GM19351 (cell line): ENCODE measurements around the gene IL5RA.

Source experiments
- ATAC-seq: cut with Tn5 transposase; IDR thresholded peaks from one replicate; pipeline ENCODE4 v1.9.1; 2021; ENCODE audit warnings: mild to moderate bottlenecking, moderate library complexity; ENCODE audit not compliant: unreplicated experiment

The IL5RA gene

GRCh38 chr3:3069723-3070122, 40.5 kb downstream of the IL5RA start:
- ATAC-seq: no peak

GRCh38 chr3:3068358-3068881, 41.8 kb downstream of the IL5RA start:
- ATAC-seq: no peak

- ATAC-seq: no peak
Observed at GRCh38 chr3:3066910-3067309, 43.3 kb downstream of the IL5RA start.

- ATAC-seq: peak; percentile 83
Observed at GRCh38 chr3:3066378-3066777, 43.8 kb downstream of the IL5RA start.

GRCh38 chr3:3065876-3066275, 44.3 kb downstream of the IL5RA start:
- ATAC-seq: peak; percentile 42

- no peak for ATAC-seq
Observed at GRCh38 chr3:3064297-3064696, 45.9 kb downstream of the IL5RA start.

GRCh38 chr3:3059645-3060044, 50.5 kb downstream of the IL5RA start:
- ATAC-seq: no peak

- ATAC-seq: no peak
Observed at GRCh38 chr3:3053974-3054373, 56.2 kb downstream of the IL5RA start.

- no peak for ATAC-seq
Observed at GRCh38 chr3:3038201-3038991, 71.8 kb downstream of the IL5RA start.

GRCh38 chr3:3037156-3037555, 73.0 kb downstream of the IL5RA start:
- ATAC-seq: no peak

GRCh38 chr3:3031326-3031725, 78.8 kb downstream of the IL5RA start:
- no peak for ATAC-seq

- ATAC-seq: peak; percentile 98
Observed at GRCh38 chr3:3027976-3028567, 82.1 kb downstream of the IL5RA start.

GRCh38 chr3:3023111-3023745, 86.9 kb downstream of the IL5RA start:
- ATAC-seq: no peak

- no peak for ATAC-seq
Observed at GRCh38 chr3:3020209-3020608, 90.0 kb downstream of the IL5RA start.
